GM19438 (cell line): ENCODE results near the gene KIF26B.

Source experiments
- ATAC-seq: cut with Tn5 transposase; IDR thresholded peaks from one replicate; pipeline ENCODE4 v1.9.1; 2021; ENCODE audit warnings: low read depth; ENCODE audit not compliant: unreplicated experiment

KIF26B gene

GRCh38 chr1:245541369-245541768 lies 386.6 kb downstream of the KIF26B start:
- ATAC-seq: no peak

GRCh38 chr1:245542365-245542764 lies 387.6 kb downstream of the KIF26B start:
- no peak for ATAC-seq

- no peak for ATAC-seq
Measured at GRCh38 chr1:245544236-245544635, 389.5 kb downstream of the KIF26B start.

- ATAC-seq: no peak
Measured at GRCh38 chr1:245546875-245547274, 392.1 kb downstream of the KIF26B start.

GRCh38 chr1:245549996-245550719 lies 395.4 kb downstream of the KIF26B start:
- no peak for ATAC-seq

GRCh38 chr1:245550720-245551043 lies 395.9 kb downstream of the KIF26B start:
- ATAC-seq: no peak

- ATAC-seq: no peak
Measured at GRCh38 chr1:245551536-245551935, 396.8 kb downstream of the KIF26B start.

GRCh38 chr1:245552331-245552730 lies 397.5 kb downstream of the KIF26B start:
- ATAC-seq: no peak

GRCh38 chr1:245556057-245556456 lies 401.3 kb downstream of the KIF26B start:
- ATAC-seq: no peak

- no peak for ATAC-seq
Measured at GRCh38 chr1:245558069-245558468, 403.3 kb downstream of the KIF26B start.

GRCh38 chr1:245560316-245560859 lies 405.6 kb downstream of the KIF26B start:
- ATAC-seq: no peak

- ATAC-seq: no peak
Measured at GRCh38 chr1:245561665-245562234, 407.0 kb downstream of the KIF26B start.

- no peak for ATAC-seq
Measured at GRCh38 chr1:245566134-245566533, 411.3 kb downstream of the KIF26B start.

- ATAC-seq: no peak
Measured at GRCh38 chr1:245566952-245567351, 412.2 kb downstream of the KIF26B start.

- ATAC-seq: no peak
Measured at GRCh38 chr1:245571815-245572294, 417.1 kb downstream of the KIF26B start.

- no peak for ATAC-seq
Measured at GRCh38 chr1:245572709-245573108, 417.9 kb downstream of the KIF26B start.

GRCh38 chr1:245575710-245576109 lies 420.9 kb downstream of the KIF26B start:
- no peak for ATAC-seq

- ATAC-seq: no peak
Measured at GRCh38 chr1:245576323-245576722, 421.5 kb downstream of the KIF26B start.

- no peak for ATAC-seq
Measured at GRCh38 chr1:245577191-245578157, 422.7 kb downstream of the KIF26B start.

GRCh38 chr1:245578308-245578707 lies 423.5 kb downstream of the KIF26B start:
- ATAC-seq: no peak

GRCh38 chr1:245578771-245579170 lies 424.0 kb downstream of the KIF26B start:
- ATAC-seq: no peak
